CD14-positive monocyte (primary cell): Measurements from ENCODE around the gene HCN4. TPM values are rescaled to one million over a fixed set of nuclear protein-coding genes. Genes with fewer than 3 reads are reported as not detected.

Experiments
- DNase-seq, 3 donors: peaks; one replicate each; pipeline ENCODE4 v3.0.0-alpha.2; 2011 to 2022
- H2AFZ ChIP-seq: 2 replicates; pipeline ENCODE4 v1.6.0; 2012; ENCODE audit warnings: mild to moderate bottlenecking, low read depth, low read length, inconsistent platforms; ENCODE audit not compliant: insufficient read depth, poor library complexity, severe bottlenecking
- H3K27ac ChIP-seq, 2 donors: 1 replicate in 1 of 2; 2 replicates in 1 of 2; pipeline ENCODE4 v1.5.1; 2012 to 2013; ENCODE audit warnings: low read length in 2 of 2, control low read depth in 1 of 2, inconsistent platforms in 1 of 2, low read depth in 1 of 2, mild to moderate bottlenecking in 1 of 2
- H3K27me3 ChIP-seq, 2 donors: one replicate each; pipeline versions ENCODE4 v1.6.0 to v1.6.1; 2011 to 2013; ENCODE audit warnings: low read length in 2 of 2; ENCODE audit not compliant: control insufficient read depth in 2 of 2, insufficient read depth in 2 of 2
- H3K36me3 ChIP-seq, 2 donors: replicated peaks in 1 of 2; 1 replicate in 1 of 2; 2 replicates in 1 of 2; pipeline versions ENCODE4 v1.5.1 to v1.6.1; 2012 to 2013; ENCODE audit warnings: low read length in 2 of 2, control low read depth in 1 of 2, inconsistent platforms in 1 of 2, mild to moderate bottlenecking in 1 of 2; ENCODE audit not compliant: insufficient read depth in 2 of 2, control insufficient read depth in 1 of 2
- H3K4me1 ChIP-seq, 2 donors: 1 replicate in 1 of 2; 2 replicates in 1 of 2; pipeline versions ENCODE4 v1.5.1 to v1.6.1; 2012 to 2013; ENCODE audit warnings: low read length in 2 of 2, control low read depth in 1 of 2, inconsistent platforms in 1 of 2, mild to moderate bottlenecking in 1 of 2, moderate library complexity in 1 of 2; ENCODE audit not compliant: insufficient read depth in 2 of 2, control insufficient read depth in 1 of 2
- H3K4me2 ChIP-seq: replicated peaks from 2 replicates; pipeline ENCODE3; 2012; ENCODE audit warnings: low read length, moderate library complexity, mild to moderate bottlenecking; ENCODE audit not compliant: poor library complexity, severe bottlenecking; ENCODE audit errors: extremely low read depth
- H3K4me3 ChIP-seq, 3 experiments: fragments of 200-600 bp in 1 of 3; sonication (generic) in 1 of 3; replicated peaks in 1 of 3; 1 replicate in 2 of 3; 2 replicates in 1 of 3; pipeline ENCODE4 v1.5.1; 2011 to 2013; ENCODE audit warnings: low read length in 3 of 3, mild to moderate bottlenecking in 3 of 3, control low read depth in 2 of 3, low read depth in 2 of 3, inconsistent platforms in 1 of 3, moderate library complexity in 1 of 3
- H3K79me2 ChIP-seq: 2 replicates; pipeline ENCODE4 v1.6.0; 2012; ENCODE audit warnings: mild to moderate bottlenecking, control low read depth, inconsistent platforms, low read length, moderate library complexity; ENCODE audit not compliant: insufficient read depth
- H3K9ac ChIP-seq: 2 replicates; pipeline ENCODE4 v1.6.0; 2017; ENCODE audit warnings: low read length, mild to moderate bottlenecking; ENCODE audit not compliant: insufficient read depth, poor library complexity, severe bottlenecking
- H3K9me3 ChIP-seq, 2 donors: replicated peaks in 1 of 2; 1 replicate in 1 of 2; 2 replicates in 1 of 2; pipeline versions ENCODE4 v1.5.1 to v1.6.1; 2012 to 2013; ENCODE audit warnings: low read length in 2 of 2, control low read depth in 1 of 2; ENCODE audit not compliant: control insufficient read depth in 1 of 2, insufficient read depth in 1 of 2
- H4K20me1 ChIP-seq: 2 replicates; pipeline ENCODE4 v1.6.0; 2012; ENCODE audit warnings: mild to moderate bottlenecking, low read length, control low read depth, moderate library complexity; ENCODE audit not compliant: insufficient read depth
- H3K27ac Mint-ChIP-seq, 7 donors: one replicate each; pipeline ENCODE4 v1.8.0; 2020; ENCODE audit warnings: mild to moderate bottlenecking in 7 of 7, mixed read lengths in 7 of 7, moderate library complexity in 6 of 7, inconsistent platforms in 2 of 7
- H3K27me3 Mint-ChIP-seq, 3 donors: one replicate each; pipeline ENCODE4 v1.8.0; 2021 to 2022; ENCODE audit warnings: low read depth in 3 of 3, mild to moderate bottlenecking in 3 of 3, mixed read lengths in 3 of 3, moderate library complexity in 3 of 3, inconsistent platforms in 1 of 3
- H3K36me3 Mint-ChIP-seq, 2 donors: one replicate each; pipeline ENCODE4 v1.8.0; 2020; ENCODE audit warnings: mixed read lengths in 2 of 2, inconsistent platforms in 1 of 2, mild to moderate bottlenecking in 1 of 2
- H3K4me1 Mint-ChIP-seq: one replicate; pipeline ENCODE4 v1.8.0; 2020; ENCODE audit warnings: mild to moderate bottlenecking, mixed read lengths
- H3K4me3 Mint-ChIP-seq, 2 donors: one replicate each; pipeline ENCODE4 v1.8.0; 2020; ENCODE audit warnings: mild to moderate bottlenecking in 2 of 2, mixed read lengths in 2 of 2, moderate library complexity in 1 of 2
- H3K9me3 Mint-ChIP-seq, 7 donors: one replicate each; pipeline ENCODE4 v1.8.0; 2020 to 2022; ENCODE audit warnings: mixed read lengths in 7 of 7, mild to moderate bottlenecking in 6 of 7, moderate library complexity in 6 of 7, inconsistent platforms in 2 of 7
- WGBS: methylation state at CpG from one replicate; pipeline ENCODE4 v1.1.5; 2013; ENCODE audit warnings: missing lambda C conversion rate; ENCODE audit not compliant: insufficient coverage; 5-methylcytosine and 5-hydroxymethylcytosine counted together
- intact Hi-C, 2 donors: fragments of 100-400 bp; cut with micrococcal nuclease; formaldehyde crosslinking; loops; one replicate each; pipeline versions ENCODE4 v1.15.0 to v1.15.1; 2023
- polyA plus RNA-seq, 3 donors: library from polyadenylated mRNA; depleted of rRNA in 1 of 3; unstranded in 2 of 3; stranded (reverse) in 1 of 3; fragments of 300-500 nt in 2 of 3; fragments of >200 nt in 1 of 3; fragmentation: Illumina TruSeq in 2 of 3; gene quantifications; 1 replicate in 2 of 3; 2 replicates in 1 of 3; pipeline ENCODE4 v1.2.3, GENCODE V29; 2012 to 2021
- TF ChIP-seq, protein P1 (sequence below): fragments of 200-600 bp; IDR thresholded peaks from one replicate; pipeline ENCODE4 v1.8.0; 2022; ENCODE audit warnings: antibody characterized with exemption, mild to moderate bottlenecking

The HCN4 gene
- polyA plus RNA-seq, 3 donors = not detected

DNA sequence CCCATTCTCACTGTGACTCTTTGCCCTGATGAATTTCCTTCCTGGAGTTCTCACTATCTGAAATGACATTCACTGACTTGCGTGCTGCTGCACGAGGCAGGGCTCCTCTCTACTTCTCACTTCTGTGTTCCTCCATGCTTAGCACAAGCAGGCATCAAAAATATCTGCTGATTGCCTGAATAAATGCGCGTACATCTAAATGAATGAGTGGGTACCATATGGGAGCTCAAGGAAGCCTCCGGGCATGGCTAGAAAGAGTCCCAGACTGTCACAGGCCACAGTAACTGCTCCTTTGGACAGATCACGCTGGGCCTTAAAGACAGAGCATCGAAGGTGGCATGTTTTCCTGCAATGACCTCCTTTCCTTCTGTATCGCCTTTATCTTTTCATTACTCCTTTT is 31.6 kb downstream of the HCN4 start:
- Histone ChIP-seq H3K4me3 (no peak overlapping the region), H3K36me3 (no peaks in the 10 kb centered on the region), H3K27ac (no peak overlapping the region), H3K4me2 (no peak overlapping the region), H3K27me3 (no peaks in the 10 kb centered on the region), H4K20me1 (no peaks in the 10 kb centered on the region), H3K9ac (no peak overlapping the region), H3K79me2 (no peaks in the 10 kb centered on the region), H3K9me3 (no peaks in the 10 kb centered on the region), H3K4me1 (no peaks in the 10 kb centered on the region), H2AFZ (no peak overlapping the region)
- H3K27ac Mint-ChIP-seq = no peak overlapping the region
- TF ChIP-seq, protein P1, sequence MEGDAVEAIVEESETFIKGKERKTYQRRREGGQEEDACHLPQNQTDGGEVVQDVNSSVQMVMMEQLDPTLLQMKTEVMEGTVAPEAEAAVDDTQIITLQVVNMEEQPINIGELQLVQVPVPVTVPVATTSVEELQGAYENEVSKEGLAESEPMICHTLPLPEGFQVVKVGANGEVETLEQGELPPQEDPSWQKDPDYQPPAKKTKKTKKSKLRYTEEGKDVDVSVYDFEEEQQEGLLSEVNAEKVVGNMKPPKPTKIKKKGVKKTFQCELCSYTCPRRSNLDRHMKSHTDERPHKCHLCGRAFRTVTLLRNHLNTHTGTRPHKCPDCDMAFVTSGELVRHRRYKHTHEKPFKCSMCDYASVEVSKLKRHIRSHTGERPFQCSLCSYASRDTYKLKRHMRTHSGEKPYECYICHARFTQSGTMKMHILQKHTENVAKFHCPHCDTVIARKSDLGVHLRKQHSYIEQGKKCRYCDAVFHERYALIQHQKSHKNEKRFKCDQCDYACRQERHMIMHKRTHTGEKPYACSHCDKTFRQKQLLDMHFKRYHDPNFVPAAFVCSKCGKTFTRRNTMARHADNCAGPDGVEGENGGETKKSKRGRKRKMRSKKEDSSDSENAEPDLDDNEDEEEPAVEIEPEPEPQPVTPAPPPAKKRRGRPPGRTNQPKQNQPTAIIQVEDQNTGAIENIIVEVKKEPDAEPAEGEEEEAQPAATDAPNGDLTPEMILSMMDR = no peak
- no peak overlapping the region for H3K4me3 Mint-ChIP-seq
- no peaks in the 10 kb centered on the region for H3K4me1 Mint-ChIP-seq
- DNase-seq = no peak
- H3K9me3 Mint-ChIP-seq = peaks cover 0 to 4% (median 0%) of the 10 kb centered on the region in 7 donors
- WGBS = 91% methylated on average over 7 of the region's 8 CpGs
- H3K36me3 Mint-ChIP-seq = no peaks in the 10 kb centered on the region
- intact Hi-C loops = no loop called here
- peaks cover 5 to 13% (median 12%) of the 10 kb centered on the region in 3 donors for H3K27me3 Mint-ChIP-seq

DNA sequence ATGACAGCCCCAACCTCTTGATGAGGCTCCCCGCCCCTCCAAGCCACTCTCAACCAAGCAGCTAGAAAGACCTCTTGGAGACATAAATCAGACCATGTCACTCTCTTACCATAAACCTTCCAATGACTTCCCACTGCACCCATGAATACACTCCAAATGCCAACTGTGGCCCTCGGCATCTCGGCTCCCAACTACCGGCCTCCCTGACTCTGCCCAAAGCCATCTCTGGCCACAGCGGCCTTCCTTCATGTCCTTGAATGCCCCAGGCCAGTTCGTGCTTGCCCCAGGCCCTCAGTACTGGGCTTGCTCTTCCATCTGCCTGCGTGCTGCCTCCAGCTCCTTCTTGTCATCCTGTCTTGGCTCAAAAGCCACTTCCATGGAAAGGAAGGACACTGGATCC is 32.0 kb downstream of the HCN4 start:
- H3K9me3 Mint-ChIP-seq = peaks cover 0 to 4% (median 0%) of the 10 kb centered on the region in 7 donors
- no peak overlapping the region for H3K27ac Mint-ChIP-seq
- no peak overlapping the region for H3K4me3 ChIP-seq
- no peaks in the 10 kb centered on the region for H3K4me1 Mint-ChIP-seq
- H4K20me1 ChIP-seq = no peaks in the 10 kb centered on the region
- no peak overlapping the region for H3K4me2 ChIP-seq
- 84% methylated on average over 7 of the region's 7 CpGs for WGBS
- TF ChIP-seq, protein P1 = no peak
- no peaks in the 10 kb centered on the region for H3K36me3 ChIP-seq
- no peaks in the 10 kb centered on the region for H3K27me3 ChIP-seq
- intact Hi-C loops = no loop called here
- H3K27ac ChIP-seq = no peak overlapping the region
- H3K9ac ChIP-seq = no peak overlapping the region
- no peaks in the 10 kb centered on the region for H3K79me2 ChIP-seq
- no peaks in the 10 kb centered on the region for H3K4me1 ChIP-seq
- H3K27me3 Mint-ChIP-seq = peaks cover 7 to 13% (median 11%) of the 10 kb centered on the region in 3 donors
- DNase-seq = no peak
- no peak overlapping the region for H2AFZ ChIP-seq
- no peaks in the 10 kb centered on the region for H3K36me3 Mint-ChIP-seq
- no peaks in the 10 kb centered on the region for H3K9me3 ChIP-seq
- H3K4me3 Mint-ChIP-seq = no peak overlapping the region
